Activated T-cell treated with anti-CD3 and anti-CD28 coated beads, Interleukin-2, amount 50 U/mL, for 1 hour (primary cell): ENCODE data around the gene SPTBN2.
A peak's percentile ranks its signal among the peaks of the same experiment; 100 is the strongest.

Experiments
- DNase-seq: peaks from one replicate; pipeline ENCODE4 v3.0.0-alpha.2; 2020

Gene SPTBN2

DNA sequence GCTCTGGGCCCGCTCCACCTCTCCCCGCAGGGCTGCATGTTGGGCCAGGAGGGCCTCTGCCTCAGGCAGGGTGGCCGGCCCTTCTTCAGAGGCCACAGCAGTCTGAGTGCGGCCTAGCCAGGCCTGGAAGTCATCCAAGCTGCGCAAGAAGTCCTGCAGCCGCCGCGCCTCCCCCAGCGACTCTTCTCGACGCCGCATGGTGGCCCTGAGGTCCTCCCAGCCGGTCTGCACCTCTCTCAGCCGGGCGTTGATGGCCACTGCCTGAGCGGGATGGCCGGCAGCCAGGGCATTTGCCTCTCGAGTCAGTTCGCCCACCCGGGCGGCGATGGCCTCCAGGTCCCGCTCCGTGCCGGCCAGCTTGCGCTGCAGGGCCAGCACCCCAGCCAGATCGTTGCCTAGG is 28.3 kb downstream of the SPTBN2 start:
- no peak for DNase-seq

GRCh38 chr11:66700337-66700736 is 28.7 kb downstream of the SPTBN2 start:
- DNase-seq: no peak

GRCh38 chr11:66698491-66698890 is 30.5 kb downstream of the SPTBN2 start:
- DNase-seq: no peak

- no peak for DNase-seq
Observed at GRCh38 chr11:66697988-66698387, 31.0 kb downstream of the SPTBN2 start.

DNA sequence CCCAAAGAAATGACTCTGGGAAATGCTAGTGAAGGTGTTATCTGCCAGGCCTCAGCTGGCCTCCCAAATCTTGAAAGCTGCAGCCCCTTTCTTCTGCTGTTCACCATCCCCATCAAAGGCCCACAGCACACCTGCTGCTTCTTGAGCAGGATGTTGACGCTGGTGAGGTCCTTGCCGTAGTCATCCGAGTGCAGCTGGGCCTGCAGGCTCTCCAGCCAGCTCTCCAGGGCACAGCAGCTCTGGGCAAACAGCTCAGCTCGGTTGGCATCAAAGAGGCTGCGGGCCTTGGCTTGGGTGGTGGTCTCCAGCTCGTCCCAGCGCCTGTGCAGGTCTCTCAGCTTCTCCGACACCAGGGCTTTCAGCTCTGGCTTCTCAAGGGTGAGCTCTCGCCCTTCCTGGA is 32.9 kb downstream of the SPTBN2 start:
- DNase-seq: no peak

GRCh38 chr11:66694732-66695207 is 34.2 kb downstream of the SPTBN2 start:
- DNase-seq: peak; percentile 82

GRCh38 chr11:66694056-66694410 is 35.0 kb downstream of the SPTBN2 start:
- no peak for DNase-seq

DNA sequence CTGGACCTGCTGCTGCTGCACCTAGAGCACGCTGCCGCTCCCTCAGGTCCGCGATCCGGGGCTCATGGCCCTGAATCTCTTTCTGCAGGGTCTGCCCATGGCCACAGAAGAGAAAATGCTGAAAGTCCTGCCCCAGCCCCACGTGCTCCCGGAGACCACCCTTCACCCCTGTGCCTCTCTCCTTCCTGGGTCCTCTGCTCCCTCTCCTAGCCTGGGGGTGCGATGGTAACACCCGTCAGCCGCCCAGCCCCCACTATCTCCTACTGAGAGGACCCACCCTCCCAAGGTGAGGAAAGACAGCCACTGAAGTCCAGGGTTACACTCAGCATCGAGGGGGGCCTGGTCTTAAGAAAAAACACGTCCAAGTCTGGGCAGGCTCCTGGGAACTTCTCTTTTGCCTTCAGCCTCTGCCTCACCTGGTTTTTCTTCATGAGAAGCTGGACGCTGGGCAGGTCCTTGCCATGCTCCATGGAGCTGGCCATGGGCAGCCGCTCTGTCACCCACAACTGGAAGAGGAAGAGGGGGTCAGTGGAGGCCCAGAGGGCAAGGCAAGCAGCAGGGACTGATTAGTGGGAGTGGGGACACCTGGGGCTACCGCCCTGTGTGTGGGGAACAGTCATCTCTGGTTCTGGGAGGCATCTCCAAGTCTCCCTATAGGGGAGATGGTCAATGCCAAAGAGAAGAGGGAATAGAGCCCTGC is 35.5 kb downstream of the SPTBN2 start:
- no peak for DNase-seq

GRCh38 chr11:66692871-66693331 is 36.1 kb downstream of the SPTBN2 start:
- DNase-seq: no peak

DNA sequence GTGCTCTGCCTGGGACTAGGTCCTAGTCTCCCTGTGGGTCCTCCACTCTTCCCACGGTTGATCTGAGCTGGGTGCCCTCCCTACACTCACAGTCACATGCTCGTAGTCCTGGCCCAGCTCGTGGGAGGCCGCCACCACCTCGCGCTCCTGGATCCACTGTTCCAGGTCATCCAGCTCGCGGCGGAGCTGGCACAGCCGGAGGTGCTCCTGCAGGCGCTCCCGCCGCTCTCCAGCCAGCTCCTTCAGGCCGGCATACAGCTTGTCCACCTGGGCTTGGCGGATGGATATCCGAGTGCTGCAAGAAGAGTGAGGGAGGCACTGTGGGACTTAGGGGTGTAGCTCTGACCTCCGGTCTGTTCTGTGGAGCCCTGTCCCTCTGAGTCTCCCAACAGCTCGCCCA is 36.6 kb downstream of the SPTBN2 start:
- no peak for DNase-seq

- DNase-seq: no peak
Observed at GRCh38 chr11:66691311-66691980, 37.6 kb downstream of the SPTBN2 start.

DNA sequence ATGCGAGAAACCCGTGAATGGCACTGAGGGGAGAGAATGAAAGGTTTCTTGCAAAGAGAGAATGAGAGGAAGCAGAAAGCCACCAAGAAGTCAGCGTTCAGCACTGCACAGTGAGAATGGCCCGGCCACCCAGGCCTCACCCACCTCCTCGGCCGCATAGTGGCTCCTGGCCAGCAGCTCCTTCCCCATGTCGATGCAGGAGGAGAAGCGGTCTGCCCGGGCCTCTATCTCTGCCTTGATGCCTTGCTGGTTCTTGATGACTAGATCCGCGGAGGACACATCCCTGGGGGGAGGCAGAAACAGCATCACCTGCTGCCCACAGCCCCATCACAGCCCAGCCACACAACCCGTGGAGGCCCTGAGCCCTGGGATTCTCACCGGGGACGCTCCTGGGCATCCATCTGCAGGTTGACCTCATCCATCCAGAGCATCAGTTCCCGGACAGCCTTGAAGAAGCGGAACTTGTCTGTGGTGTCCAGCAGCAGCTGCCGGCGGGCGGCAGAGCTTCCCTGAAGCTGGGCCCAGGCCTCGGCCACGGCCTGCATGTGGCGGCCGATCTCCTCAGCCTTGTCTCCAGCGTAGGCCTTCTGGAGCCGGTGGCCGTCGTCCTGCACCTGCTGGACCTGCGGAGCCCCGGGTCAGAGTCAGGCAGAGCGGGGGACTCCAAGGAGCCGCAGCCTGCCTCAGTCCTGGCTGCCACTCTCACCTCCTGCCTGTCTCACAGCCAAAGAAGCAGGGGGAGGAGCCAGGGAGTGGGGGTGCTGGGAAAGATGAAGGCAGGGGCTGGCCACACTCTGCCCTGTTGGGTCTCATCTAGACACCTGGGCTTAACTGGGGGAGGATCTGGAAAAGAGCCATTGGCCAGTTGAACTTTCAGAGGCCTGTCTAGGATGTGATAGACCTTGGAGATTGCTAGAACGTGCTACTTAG is 39.1 kb downstream of the SPTBN2 start:
- DNase-seq: no peak

GRCh38 chr11:66688561-66689534 is 40.2 kb downstream of the SPTBN2 start:
- no peak for DNase-seq

GRCh38 chr11:66687831-66688281 is 41.2 kb downstream of the SPTBN2 start:
- no peak for DNase-seq

DNA sequence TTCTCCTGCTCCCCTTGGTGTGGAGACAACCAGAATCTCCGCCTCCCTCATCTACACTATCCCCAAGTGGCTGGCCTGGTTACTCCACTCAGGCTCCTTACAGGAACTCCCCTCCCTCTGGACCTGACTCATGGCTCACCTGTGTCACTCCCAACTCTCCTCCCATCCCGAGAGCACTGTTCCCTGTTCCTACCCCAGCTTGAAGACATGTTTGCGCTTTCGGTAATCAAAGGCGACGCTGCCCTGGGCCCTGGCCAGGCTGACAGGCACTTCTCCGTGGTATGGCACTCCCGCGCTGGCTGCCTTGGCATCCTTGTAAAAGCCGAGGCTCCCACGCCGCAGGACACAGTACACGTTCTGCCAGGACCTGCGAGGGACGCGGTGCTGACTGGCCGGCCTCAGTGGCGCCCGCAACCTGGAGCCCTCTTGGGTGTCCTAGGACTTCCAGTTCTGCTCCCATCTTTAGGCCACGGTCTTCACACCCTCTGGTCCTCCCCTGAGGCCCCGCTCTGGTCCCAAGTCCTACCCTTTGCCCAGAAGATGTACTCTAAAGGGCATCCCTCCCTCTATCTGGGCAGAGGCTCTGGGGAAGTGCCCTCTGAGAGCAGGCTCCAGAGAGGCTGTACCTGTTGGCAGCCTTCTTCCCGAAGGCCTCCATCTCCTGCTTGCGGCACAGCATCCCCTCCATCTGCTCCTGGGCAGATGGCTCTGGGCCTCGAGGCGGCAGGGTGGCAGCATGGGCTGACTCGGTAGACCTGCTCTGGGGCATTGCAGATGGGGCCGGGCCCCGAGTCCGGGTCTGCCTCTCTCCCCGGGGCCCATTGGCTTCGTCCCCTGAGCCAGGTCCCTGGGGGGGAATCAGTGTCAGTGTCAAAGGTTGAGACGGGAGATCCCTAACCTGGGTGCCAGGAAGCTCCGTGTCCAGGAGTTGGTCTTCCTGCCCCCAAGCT is 41.9 kb downstream of the SPTBN2 start:
- DNase-seq: no peak

DNA sequence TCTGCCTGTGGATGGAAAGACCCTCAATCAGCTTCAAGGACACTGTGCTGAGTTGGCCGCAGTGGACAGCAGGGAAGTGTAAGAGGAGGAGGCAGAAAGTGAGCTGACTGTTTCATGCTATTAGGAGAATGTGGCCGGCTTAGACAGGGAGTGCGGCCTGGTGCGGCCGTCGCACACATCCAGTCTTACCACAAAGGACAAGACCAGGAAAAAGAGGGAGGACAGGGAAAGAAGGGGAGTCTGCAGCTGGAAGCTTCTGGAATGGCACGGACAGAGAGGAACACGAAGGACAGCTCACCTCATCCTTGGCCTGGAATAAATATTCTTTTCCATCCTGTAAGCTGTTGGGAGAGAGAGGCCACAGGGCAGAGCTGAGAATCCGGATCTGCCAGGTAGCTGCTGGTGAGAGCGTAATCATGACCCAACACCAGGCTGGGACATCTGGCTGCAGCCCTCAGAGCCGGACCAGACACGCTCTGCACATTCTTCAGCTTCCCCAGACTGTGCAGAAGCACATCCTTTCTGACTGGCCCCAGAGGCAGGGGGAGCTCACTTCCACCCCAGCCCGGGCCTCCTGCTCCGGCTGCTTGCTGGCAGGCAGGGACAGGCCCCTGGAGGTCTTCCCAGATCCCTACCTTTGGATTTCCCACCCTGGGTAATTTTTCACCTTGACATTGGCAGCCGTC is 42.8 kb downstream of the SPTBN2 start:
- DNase-seq: no peak

- DNase-seq: no peak
Observed at GRCh38 chr11:66685276-66686099, 43.5 kb downstream of the SPTBN2 start.

- DNase-seq: no peak
Observed at GRCh38 chr11:66684635-66685034, 44.4 kb downstream of the SPTBN2 start.

- no peak for DNase-seq
Observed at GRCh38 chr11:66683877-66684276, 45.1 kb downstream of the SPTBN2 start.
